ENCODE results near the gene KLK12.

Gene KLK12

GRCh38 chr19:51016798-51017683 is 17.8 kb downstream of the KLK12 start (continued):
- no peak for TF ChIP-seq ZNF280C (tag by site-specific recombination; IDR thresholded peaks at IDR 0.05)
- 0 out of 2 replicates have a peak, but pooled peaks have one; percentile 29 for TF ChIP-seq KLF16 (tag by site-specific recombination; IDR thresholded peaks at IDR 0.05)
- no peak for TF ChIP-seq TSHZ1 (tag by site-specific recombination; IDR thresholded peaks at IDR 0.05; ENCODE audit: borderline replicate concordance)
- TF ChIP-seq ZBTB6 (tag by site-specific recombination; IDR thresholded peaks at IDR 0.05) = 0 out of 2 replicates have a peak, but pooled peaks have one; percentile 18
- no peak for TF ChIP-seq ZNF558 (tag by site-specific recombination; IDR thresholded peaks at IDR 0.05)
- TF ChIP-seq ZNF48 (tag by site-specific recombination; IDR thresholded peaks at IDR 0.05) = no peak
- no peak for TF ChIP-seq ZNF571 (tag by site-specific recombination; IDR thresholded peaks at IDR 0.05)
- peak; percentile 78; the same call in 1 of the 2 replicates for TF ChIP-seq PRDM1 (tag by site-specific recombination; IDR thresholded peaks at IDR 0.05)
- no peak for TF ChIP-seq ZNF146 (tag by site-specific recombination; IDR thresholded peaks at IDR 0.05)
- 0 out of 2 replicates have a peak, but pooled peaks have one; percentile 32 for TF ChIP-seq ZNF391 (tag by site-specific recombination; IDR thresholded peaks at IDR 0.05; ENCODE audit: borderline replicate concordance, low read depth)
- no peak for TF ChIP-seq HOXA7 (CRISPR knock-in tag; IDR thresholded peaks at IDR 0.05; ENCODE audit: borderline replicate concordance)
- TF ChIP-seq ZBTB26 (tag by site-specific recombination; optimal IDR thresholded peaks at IDR 0.05) = peak; percentile 92
- TF ChIP-seq AEBP2 (tag by site-specific recombination; IDR thresholded peaks at IDR 0.05; ENCODE audit: borderline replicate concordance) = no peak
- TF ChIP-seq ZSCAN23 (tag by site-specific recombination; IDR thresholded peaks at IDR 0.05) = peak; percentile 33; the same call in 1 of the 2 replicates
- no peak for TF ChIP-seq ZNF473 (tag by site-specific recombination; IDR thresholded peaks at IDR 0.05)
- TF ChIP-seq ZNF221 (tag by site-specific recombination; IDR thresholded peaks at IDR 0.05; ENCODE audit: borderline replicate concordance) = no peak
- TF ChIP-seq FEZF1 (tag by site-specific recombination; IDR thresholded peaks at IDR 0.05) = no peak
- TF ChIP-seq KLF10 (tag by site-specific recombination; IDR thresholded peaks at IDR 0.05) = no peak
- TF ChIP-seq ZNF514 (tag by site-specific recombination; IDR thresholded peaks at IDR 0.05) = no peak
- no peak for TF ChIP-seq ZNF621 (tag by site-specific recombination; IDR thresholded peaks at IDR 0.05)
- peak; percentile 39; the same call in 1 of the 2 replicates for TF ChIP-seq ZEB2 (tag by site-specific recombination; IDR thresholded peaks at IDR 0.05)
- TF ChIP-seq ZBTB17 (tag by site-specific recombination; IDR thresholded peaks at IDR 0.05) = peak; percentile 98
- TF ChIP-seq ZXDB (tag by site-specific recombination; IDR thresholded peaks at IDR 0.05) = no peak
- peak; percentile 69; the same call in 1 of the 2 replicates for TF ChIP-seq ZSCAN30 (tag by site-specific recombination; IDR thresholded peaks at IDR 0.05)
- TF ChIP-seq GFI1B (tag by site-specific recombination; IDR thresholded peaks at IDR 0.05) = no peak
- no peak for TF ChIP-seq ZNF292 (tag by site-specific recombination; IDR thresholded peaks at IDR 0.05; ENCODE audit: borderline replicate concordance, low read depth)
- no peak for TF ChIP-seq ZNF23 (tag by site-specific recombination; IDR thresholded peaks at IDR 0.05; ENCODE audit: borderline replicate concordance)
- 0 out of 2 replicates have a peak, but pooled peaks have one; percentile 82 for TF ChIP-seq ZNF561 (tag by site-specific recombination; IDR thresholded peaks at IDR 0.05; ENCODE audit: borderline replicate concordance)
- no peak for TF ChIP-seq ZNF677 (tag by site-specific recombination; IDR thresholded peaks at IDR 0.05)
